DOHH2 (cell line): ENCODE measurements around the gene LAMA2.

Experiments
- EZH2phosphoT487 ChIP-seq: fragments of 200-600 bp; sonication (generic); IDR thresholded peaks from 2 replicates; pipeline ENCODE4 v1.6.1; 2017; ENCODE audit warnings: borderline replicate concordance, mild to moderate bottlenecking, antibody characterized with exemption, low read length, moderate library complexity, mixed read lengths
- TF ChIP-seq, protein P1 (sequence below): fragments of 200-600 bp; sonication (generic); IDR thresholded peaks from one replicate; pipeline ENCODE4 v1.5.1; 2014; ENCODE audit warnings: antibody characterized with exemption, mild to moderate bottlenecking, low read depth, low read length; ENCODE audit not compliant: poor library complexity, severe bottlenecking

DNA sequence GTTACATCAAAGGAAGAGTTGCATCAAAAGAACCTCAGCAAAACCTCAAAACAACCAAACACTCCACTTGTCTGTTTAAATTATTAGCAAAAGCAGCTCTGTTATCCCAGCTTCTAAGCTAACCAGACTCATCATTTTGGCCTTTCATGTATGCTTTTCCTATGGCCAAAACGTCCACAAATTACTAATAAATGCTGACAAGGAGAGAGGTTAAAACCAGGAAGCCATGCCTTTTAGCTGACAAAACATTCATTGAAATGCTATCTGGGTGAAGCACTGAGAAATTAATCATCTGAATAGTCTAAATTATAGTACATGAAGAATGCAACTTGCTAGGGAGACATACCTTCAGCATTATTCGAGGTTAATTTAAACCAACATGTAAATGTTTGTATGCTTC, 80.6 kb downstream of the LAMA2 start:
- TF ChIP-seq, protein P1, sequence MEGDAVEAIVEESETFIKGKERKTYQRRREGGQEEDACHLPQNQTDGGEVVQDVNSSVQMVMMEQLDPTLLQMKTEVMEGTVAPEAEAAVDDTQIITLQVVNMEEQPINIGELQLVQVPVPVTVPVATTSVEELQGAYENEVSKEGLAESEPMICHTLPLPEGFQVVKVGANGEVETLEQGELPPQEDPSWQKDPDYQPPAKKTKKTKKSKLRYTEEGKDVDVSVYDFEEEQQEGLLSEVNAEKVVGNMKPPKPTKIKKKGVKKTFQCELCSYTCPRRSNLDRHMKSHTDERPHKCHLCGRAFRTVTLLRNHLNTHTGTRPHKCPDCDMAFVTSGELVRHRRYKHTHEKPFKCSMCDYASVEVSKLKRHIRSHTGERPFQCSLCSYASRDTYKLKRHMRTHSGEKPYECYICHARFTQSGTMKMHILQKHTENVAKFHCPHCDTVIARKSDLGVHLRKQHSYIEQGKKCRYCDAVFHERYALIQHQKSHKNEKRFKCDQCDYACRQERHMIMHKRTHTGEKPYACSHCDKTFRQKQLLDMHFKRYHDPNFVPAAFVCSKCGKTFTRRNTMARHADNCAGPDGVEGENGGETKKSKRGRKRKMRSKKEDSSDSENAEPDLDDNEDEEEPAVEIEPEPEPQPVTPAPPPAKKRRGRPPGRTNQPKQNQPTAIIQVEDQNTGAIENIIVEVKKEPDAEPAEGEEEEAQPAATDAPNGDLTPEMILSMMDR, result no peak
- no peak for TF ChIP-seq EZH2phosphoT487
